Measurements from ENCODE around the gene CTSC.

Gene CTSC

DNA sequence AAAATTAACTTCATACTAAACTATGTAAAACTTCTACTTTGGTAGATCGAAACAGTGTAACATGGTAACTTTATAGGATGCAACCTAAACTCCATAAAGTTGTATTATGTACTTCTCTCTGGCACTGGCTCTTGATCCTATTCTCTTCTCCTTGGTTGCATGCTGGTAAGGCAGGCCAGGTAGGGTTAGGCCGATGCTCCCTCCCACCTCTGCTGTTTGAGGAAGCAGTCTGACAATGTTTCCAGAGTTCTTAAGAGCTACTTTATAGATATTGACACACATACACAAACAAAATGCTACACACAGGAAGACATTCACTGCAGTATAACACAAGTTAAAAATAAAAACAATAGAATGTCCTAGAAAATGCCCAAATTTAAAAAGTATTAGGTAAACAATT is 22.5 kb downstream of the CTSC start:
- no peak for DNase-seq

- DNase-seq: no peak
These were observed 24.1 kb downstream of the CTSC start for GRCh38 chr11:88313441-88313840.

- DNase-seq: no peak
These were observed 24.9 kb downstream of the CTSC start for GRCh38 chr11:88312628-88313027.

GRCh38 chr11:88310246-88310645 is 27.3 kb downstream of the CTSC start:
- DNase-seq: no peak

- no peak for DNase-seq
These were observed 29.0 kb downstream of the CTSC start for GRCh38 chr11:88308576-88308975.

GRCh38 chr11:88307749-88308425 is 29.6 kb downstream of the CTSC start:
- no peak for DNase-seq

DNA sequence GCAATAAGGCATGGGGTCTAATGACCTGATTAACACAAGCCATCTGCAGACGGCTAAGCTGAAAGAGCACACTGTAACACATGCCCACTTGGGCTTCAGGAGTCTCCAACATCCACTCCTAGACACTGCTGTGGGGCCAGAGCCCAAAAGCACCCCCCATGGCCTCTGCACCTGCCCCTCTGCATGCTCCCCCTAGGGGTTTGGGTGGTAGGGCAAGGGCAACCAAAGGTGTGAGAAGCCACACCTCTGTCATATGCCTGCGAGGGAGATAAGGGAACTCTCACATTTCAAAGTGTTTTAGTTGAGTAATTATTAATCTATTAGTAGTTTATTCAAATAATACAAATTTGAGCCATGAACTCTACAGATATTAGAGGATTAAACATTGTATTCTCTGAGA is 30.8 kb downstream of the CTSC start:
- DNase-seq: no peak

DNA sequence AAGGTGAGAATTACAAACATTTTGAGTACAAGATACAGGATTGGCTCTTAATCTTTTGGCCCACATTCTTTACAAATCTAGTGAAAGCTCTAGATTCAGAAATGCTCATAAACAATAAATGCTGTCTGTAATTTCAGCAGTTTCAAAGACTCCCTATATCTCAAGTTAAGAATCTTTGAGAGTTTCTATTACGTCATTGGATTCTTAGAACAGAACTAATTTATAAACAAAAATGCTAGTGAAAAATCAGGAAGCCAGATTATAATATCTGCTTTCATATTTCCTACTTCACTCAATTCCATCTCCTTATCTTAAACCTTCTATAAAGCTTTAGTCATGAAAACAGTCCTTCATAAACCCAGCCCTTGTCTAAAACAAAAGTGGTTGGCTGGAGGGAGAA is 32.1 kb downstream of the CTSC start:
- DNase-seq: no peak

- DNase-seq: no peak
These were observed 33.2 kb downstream of the CTSC start for GRCh38 chr11:88304352-88304751.

DNA sequence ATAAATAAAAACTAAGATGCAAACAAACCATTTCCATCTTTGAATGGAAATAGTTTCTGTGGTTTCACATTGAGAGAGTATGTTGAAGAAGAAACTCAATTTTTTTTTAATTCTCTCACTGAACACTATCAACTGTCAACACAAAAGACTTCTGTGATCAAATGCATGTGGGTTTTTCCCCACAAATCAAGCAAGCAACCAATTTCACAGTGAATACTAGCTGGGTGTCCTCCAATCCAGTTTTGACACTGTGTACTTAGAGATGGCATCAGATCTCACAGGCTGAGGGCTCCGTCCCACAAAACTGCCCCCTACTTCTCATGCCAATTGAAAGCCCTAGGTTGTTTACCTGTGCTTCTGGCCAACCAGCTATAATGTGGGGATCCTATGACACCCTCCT is 34.5 kb downstream of the CTSC start:
- no peak for DNase-seq

- no peak for DNase-seq
These were observed 35.9 kb downstream of the CTSC start for GRCh38 chr11:88301488-88302140.

- no peak for DNase-seq
These were observed 36.5 kb downstream of the CTSC start for GRCh38 chr11:88300888-88301487.

GRCh38 chr11:88297863-88298262 is 39.7 kb downstream of the CTSC start:
- DNase-seq: no peak

- DNase-seq: no peak
These were observed 40.1 kb downstream of the CTSC start for GRCh38 chr11:88297421-88297820.

GRCh38 chr11:88295028-88295427 is 42.5 kb downstream of the CTSC start:
- no peak for DNase-seq

DNA sequence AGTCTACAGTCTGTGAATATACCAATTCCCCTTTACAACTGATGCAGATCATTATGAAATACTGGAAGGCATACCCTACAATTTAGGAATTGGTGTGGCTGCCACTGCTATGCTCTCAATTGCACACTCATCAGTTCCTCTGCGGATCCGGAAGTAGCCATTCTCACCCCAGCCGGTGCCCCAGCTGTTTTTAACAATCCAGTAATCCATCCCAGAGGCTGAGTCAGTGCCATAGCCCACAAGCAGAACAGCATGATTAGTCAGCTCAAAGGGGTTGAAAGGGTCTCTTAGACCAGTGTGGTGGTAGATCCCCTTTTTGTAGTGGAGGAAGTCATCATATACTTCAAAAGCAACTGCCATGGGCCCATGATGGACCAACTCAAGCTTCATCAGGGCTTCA is 43.6 kb downstream of the CTSC start:
- DNase-seq: no peak

DNA sequence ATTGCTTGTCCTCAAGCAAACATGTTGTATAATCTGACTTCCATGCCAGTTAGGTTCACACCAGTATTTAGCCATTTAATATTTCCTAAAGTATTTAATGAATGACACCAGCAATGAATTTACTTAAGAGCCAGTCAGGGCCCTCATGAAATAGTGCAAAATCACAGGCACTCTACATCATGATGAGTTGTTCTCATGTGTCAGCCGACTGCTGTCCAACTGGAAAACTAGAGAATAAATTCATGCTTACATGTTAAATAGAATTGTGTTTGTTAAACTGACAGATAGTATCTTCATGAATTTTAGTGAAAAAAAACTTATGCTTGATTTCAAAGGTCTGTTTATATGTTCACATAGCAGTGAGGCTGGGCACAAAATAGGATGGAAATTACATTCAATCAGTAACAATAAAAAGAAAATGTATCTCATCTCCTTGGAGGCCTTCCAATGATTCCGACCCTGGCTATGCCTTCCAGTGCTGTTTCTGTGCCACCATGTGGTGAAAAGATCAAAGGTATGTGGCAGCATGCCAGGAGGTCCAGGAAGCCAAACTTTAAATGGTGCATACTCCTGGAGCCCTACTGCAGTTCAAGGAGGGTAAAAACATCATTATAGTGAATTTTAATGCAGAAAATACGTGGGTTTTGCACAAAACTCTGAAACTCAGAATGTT is 45.2 kb downstream of the CTSC start:
- DNase-seq: no peak

DNA sequence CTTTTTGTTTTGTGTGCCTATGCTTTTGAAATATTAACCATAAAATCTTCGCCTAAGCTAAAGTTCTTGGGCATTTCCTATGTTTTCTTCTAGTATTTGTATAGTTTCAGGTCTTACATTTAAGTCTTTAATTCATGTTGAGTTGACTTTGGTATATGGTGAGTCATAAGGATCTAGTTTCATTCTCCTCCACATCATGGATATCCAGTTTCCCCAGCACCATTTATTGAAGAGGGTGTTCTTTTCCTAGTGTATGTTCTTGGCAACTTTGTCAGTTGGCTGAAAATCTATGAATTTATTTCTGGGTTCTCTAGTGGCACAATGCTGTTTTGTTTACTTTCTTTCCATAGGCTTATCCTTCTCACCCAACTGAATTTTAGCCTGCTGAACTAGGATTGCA is 49.0 kb downstream of the CTSC start:
- no peak for DNase-seq

GRCh38 chr11:88284336-88285050 is 53.0 kb downstream of the CTSC start:
- DNase-seq: no peak

GRCh38 chr11:88282747-88283515 is 54.6 kb downstream of the CTSC start:
- no peak for DNase-seq

- peak in 1 of 2 experiments; percentile 30 for DNase-seq
These were observed 56.2 kb downstream of the CTSC start for GRCh38 chr11:88281317-88281712.

DNA sequence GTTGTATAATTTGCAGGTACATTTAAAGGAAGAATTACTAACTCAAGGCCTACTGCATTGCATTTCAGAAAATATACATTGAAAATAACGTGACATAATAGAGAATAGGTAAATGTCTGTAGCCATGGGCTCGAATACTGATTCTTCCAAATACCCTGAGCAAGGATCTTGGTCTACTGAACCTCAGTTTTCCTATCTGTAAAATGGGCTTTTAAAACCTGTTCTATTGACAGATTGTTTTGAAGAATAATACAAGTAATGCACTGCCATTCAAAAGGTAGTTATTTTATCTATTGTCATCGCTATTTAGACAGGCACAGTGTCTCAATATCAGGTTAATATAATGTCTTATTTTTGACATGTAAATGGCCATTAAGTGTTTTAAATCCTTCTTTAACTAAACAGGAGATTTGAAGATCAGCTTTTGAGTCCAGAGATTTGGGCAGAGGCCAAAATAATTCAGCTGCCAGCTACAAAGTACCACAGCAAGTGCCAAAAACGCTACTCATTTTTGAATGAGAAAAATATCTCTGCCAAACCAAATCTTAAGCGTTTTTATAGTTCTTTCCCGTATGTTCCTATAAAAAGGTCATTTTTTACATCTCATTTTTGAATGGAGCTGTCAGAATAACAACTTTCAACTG is 56.7 kb downstream of the CTSC start:
- DNase-seq: no peak

All from NCI-H524 (cell line).